HT1080 (cell line): Measurements from ENCODE around the gene FXN. TPM values are rescaled to one million over a fixed set of nuclear protein-coding genes. Genes with fewer than 3 reads are reported as not detected.
"Not testable (repeated sequence)": the region's sequence is repeated elsewhere in the genome, so short reads cannot be mapped to it uniquely, and the experiment has no call there.

Source experiments
- DNase-seq: peaks from one replicate; pipeline ENCODE4 v3.0.0-alpha.2; 2015; ENCODE audit warnings: low read depth
- total RNA-seq: library from RNA; depleted of rRNA; stranded (reverse); fragments of >200 nt; shearing (Covaris generic); gene quantifications from 2 replicates; pipeline ENCODE4 v1.2.3, GENCODE V29; 2014

FXN gene
- total RNA-seq, 1 experiment from 2014 or later: 31.9 TPM

GRCh38 chr9:69023650-69024049 is 11.9 kb upstream of the FXN start:
- DNase-seq: no peak

GRCh38 chr9:69027355-69028097 is 8.0 kb upstream of the FXN start:
- peak; percentile 47 for DNase-seq

GRCh38 chr9:69028754-69029153 is 6.8 kb upstream of the FXN start:
- DNase-seq: no peak

- DNase-seq: no peak
Measured at GRCh38 chr9:69029535-69029934, 6.0 kb upstream of the FXN start.

GRCh38 chr9:69030851-69031645 is 4.5 kb upstream of the FXN start:
- peak; percentile 41 for DNase-seq

- DNase-seq: no peak
Measured at GRCh38 chr9:69034071-69034470, 1.5 kb upstream of the FXN start.

GRCh38 chr9:69036309-69036708 is 757 bp downstream of the FXN start:
- no peak for DNase-seq

GRCh38 chr9:69036799-69037198 is 1.2 kb downstream of the FXN start:
- no peak for DNase-seq

- DNase-seq: no peak
Measured at GRCh38 chr9:69040646-69041045, 5.1 kb downstream of the FXN start.

GRCh38 chr9:69044240-69045219 is 9.0 kb downstream of the FXN start:
- peak; percentile 79 for DNase-seq

- DNase-seq: no peak
Measured at GRCh38 chr9:69045821-69046220, 10.3 kb downstream of the FXN start.

GRCh38 chr9:69046723-69047122 is 11.2 kb downstream of the FXN start:
- no peak for DNase-seq

GRCh38 chr9:69047371-69047770 is 11.8 kb downstream of the FXN start:
- no peak for DNase-seq

GRCh38 chr9:69049094-69049493 is 13.5 kb downstream of the FXN start:
- DNase-seq: no peak

GRCh38 chr9:69050936-69051335 is 15.4 kb downstream of the FXN start:
- not testable (repeated sequence) for DNase-seq

- no peak for DNase-seq
Measured at GRCh38 chr9:69054989-69055388, 19.4 kb downstream of the FXN start.

- peak; percentile 32 for DNase-seq
Measured at GRCh38 chr9:69056191-69056815, 20.8 kb downstream of the FXN start.

- no peak for DNase-seq
Measured at GRCh38 chr9:69058101-69058500, 22.5 kb downstream of the FXN start.

- DNase-seq: no peak
Measured at GRCh38 chr9:69060766-69061165, 25.2 kb downstream of the FXN start.

GRCh38 chr9:69062195-69062594 is 26.6 kb downstream of the FXN start:
- no peak for DNase-seq

- no peak for DNase-seq
Measured at GRCh38 chr9:69063839-69064238, 28.3 kb downstream of the FXN start.
